Stimulated activated CD4-positive, alpha-beta T cell treated with anti-CD3 and anti-CD28 coated beads, Interleukin-1b, Interleukin-23, amount 100 ng/mL, for 24 hours (primary cell): ENCODE results near the gene ROR1.

Experiments used
- DNase-seq, 4 experiments: peaks; one replicate each; pipeline ENCODE4 v3.0.0-alpha.2; 2020; ENCODE audit warnings: low read depth in 4 of 4, low spot score in 1 of 4

The ROR1 gene

GRCh38 chr1:63966016-63966415 lies 192.2 kb downstream of the ROR1 start:
- DNase-seq = no peak

GRCh38 chr1:63967901-63968300 lies 194.1 kb downstream of the ROR1 start:
- DNase-seq = no peak

- no peak for DNase-seq
Observed at GRCh38 chr1:63968663-63969440, 195.0 kb downstream of the ROR1 start.

GRCh38 chr1:63969441-63969901 lies 195.7 kb downstream of the ROR1 start:
- DNase-seq = no peak

- DNase-seq = no peak
Observed at GRCh38 chr1:63971557-63971956, 197.7 kb downstream of the ROR1 start.

- DNase-seq = no peak
Observed at GRCh38 chr1:63973005-63973419, 199.2 kb downstream of the ROR1 start.

- no peak for DNase-seq
Observed at GRCh38 chr1:63974966-63975365, 201.1 kb downstream of the ROR1 start.

GRCh38 chr1:63975481-63975880 lies 201.7 kb downstream of the ROR1 start:
- no peak for DNase-seq

GRCh38 chr1:63976006-63976405 lies 202.2 kb downstream of the ROR1 start:
- no peak for DNase-seq

GRCh38 chr1:63977466-63977865 lies 203.6 kb downstream of the ROR1 start:
- DNase-seq = no peak

GRCh38 chr1:63980740-63981407 lies 207.1 kb downstream of the ROR1 start:
- no peak for DNase-seq

GRCh38 chr1:63981408-63981773 lies 207.6 kb downstream of the ROR1 start:
- DNase-seq = no peak

- DNase-seq = no peak
Observed at GRCh38 chr1:63982201-63982600, 208.4 kb downstream of the ROR1 start.

GRCh38 chr1:63983391-63984256 lies 209.8 kb downstream of the ROR1 start:
- DNase-seq = no peak

GRCh38 chr1:63984257-63984929 lies 210.6 kb downstream of the ROR1 start:
- DNase-seq = no peak

- DNase-seq = no peak
Observed at GRCh38 chr1:63984930-63985290, 211.1 kb downstream of the ROR1 start.

GRCh38 chr1:63987014-63987627 lies 213.3 kb downstream of the ROR1 start:
- DNase-seq = no peak

GRCh38 chr1:63987628-63988024 lies 213.8 kb downstream of the ROR1 start:
- DNase-seq = no peak

- no peak for DNase-seq
Observed at GRCh38 chr1:63988941-63989340, 215.1 kb downstream of the ROR1 start.

GRCh38 chr1:63991685-63992084 lies 217.9 kb downstream of the ROR1 start:
- DNase-seq = no peak

GRCh38 chr1:64000021-64000420 lies 226.2 kb downstream of the ROR1 start:
- DNase-seq = no peak
